Naive B cell (primary cell): ENCODE data around the gene ST3GAL3. TPM values are rescaled to one million over a fixed set of nuclear protein-coding genes. Genes with fewer than 3 reads are reported as not detected.
A peak's percentile ranks its signal among the peaks of the same experiment; 100 is the strongest.

ENCODE experiments used
- ATAC-seq, 2 donors: fragments of 150-1000 bp; cut with Tn5 transposase; 2 replicates each; pipeline ENCODE4 v1.10.0; 2021; ENCODE audit warnings: low read depth in 2 of 2, mild to moderate bottlenecking in 2 of 2, moderate library complexity in 2 of 2
- DNase-seq: peaks from one replicate; pipeline ENCODE4 v3.0.0; 2022
- H3K27ac Mint-ChIP-seq, 6 donors: one replicate each; pipeline ENCODE4 v1.8.0; 2020 to 2022; ENCODE audit warnings: mild to moderate bottlenecking in 6 of 6, mixed read lengths in 6 of 6, moderate library complexity in 5 of 6, inconsistent platforms in 2 of 6
- H3K27me3 Mint-ChIP-seq, 3 donors: one replicate each; pipeline ENCODE4 v1.8.0; 2021 to 2022; ENCODE audit warnings: mixed read lengths in 3 of 3, mild to moderate bottlenecking in 1 of 3
- H3K36me3 Mint-ChIP-seq, 2 donors: one replicate each; pipeline ENCODE4 v1.8.0; 2020 to 2022; ENCODE audit warnings: mixed read lengths in 2 of 2, inconsistent platforms in 1 of 2, mild to moderate bottlenecking in 1 of 2
- H3K4me1 Mint-ChIP-seq, 3 donors: one replicate each; pipeline ENCODE4 v1.8.0; 2020 to 2022; ENCODE audit warnings: mixed read lengths in 3 of 3, inconsistent platforms in 1 of 3, mild to moderate bottlenecking in 1 of 3, moderate library complexity in 1 of 3
- H3K4me3 Mint-ChIP-seq, 8 donors: one replicate each; pipeline ENCODE4 v1.8.0; 2020 to 2022; ENCODE audit warnings: mild to moderate bottlenecking in 8 of 8, mixed read lengths in 8 of 8, moderate library complexity in 8 of 8, inconsistent platforms in 2 of 8
- H3K9me3 Mint-ChIP-seq, 7 donors: one replicate each; pipeline ENCODE4 v1.8.0; 2020 to 2022; ENCODE audit warnings: mixed read lengths in 7 of 7, mild to moderate bottlenecking in 5 of 7, inconsistent platforms in 2 of 7, moderate library complexity in 1 of 7
- polyA plus RNA-seq, 6 donors: library from polyadenylated mRNA; unstranded; fragments of 300-500 nt; fragmentation: Illumina TruSeq; gene quantifications; one replicate each; pipeline ENCODE4 v1.2.3, GENCODE V29; 2021; ENCODE audit warnings: low read depth in 6 of 6

ST3GAL3 gene
- polyA plus RNA-seq, 6 donors from 2014 or later = 7.9 to 16.1 (median 9.8) TPM

GRCh38 chr1:43747736-43748135, 40.4 kb downstream of the ST3GAL3 start:
- DNase-seq = no peak
- Mint-ChIP-seq H3K36me3 (peaks cover 5 to 10% of the 10 kb centered on the region in 2 donors), H3K9me3 (no peaks in the 10 kb centered on the region), H3K4me1 (peaks cover 6 to 7% (median 6%) of the 10 kb centered on the region in 3 donors), H3K27ac (no peak overlapping the region), H3K27me3 (no peaks in the 10 kb centered on the region), H3K4me3 (no peak overlapping the region)
- no peak for ATAC-seq

- peaks cover 2 to 3% (median 2%) of the 10 kb centered on the region in 3 donors for H3K4me1 Mint-ChIP-seq
- ATAC-seq (no peak), DNase-seq (no peak)
- H3K27me3 Mint-ChIP-seq = no peaks in the 10 kb centered on the region
- peaks cover 5 to 7% of the 10 kb centered on the region in 2 donors for H3K36me3 Mint-ChIP-seq
- no peaks in the 10 kb centered on the region for H3K9me3 Mint-ChIP-seq
- no peak overlapping the region for H3K4me3 Mint-ChIP-seq
- no peak overlapping the region for H3K27ac Mint-ChIP-seq
These were observed 42.7 kb downstream of the ST3GAL3 start for GRCh38 chr1:43750083-43750482.

- Mint-ChIP-seq H3K36me3 (no peaks in the 10 kb centered on the region), H3K4me3 (no peak overlapping the region), H3K27ac (no peak overlapping the region), H3K27me3 (no peaks in the 10 kb centered on the region), H3K4me1 (no peaks in the 10 kb centered on the region), H3K9me3 (no peaks in the 10 kb centered on the region)
- ATAC-seq = no peak
- DNase-seq = no peak
These were observed 46.1 kb downstream of the ST3GAL3 start for GRCh38 chr1:43753422-43753821.

- Mint-ChIP-seq H3K27me3 (no peaks in the 10 kb centered on the region), H3K4me1 (no peaks in the 10 kb centered on the region), H3K4me3 (no peak overlapping the region), H3K9me3 (no peaks in the 10 kb centered on the region), H3K36me3 (no peaks in the 10 kb centered on the region), H3K27ac (no peak overlapping the region)
- DNase-seq (no peak), ATAC-seq (no peak)
These were observed 47.6 kb downstream of the ST3GAL3 start for GRCh38 chr1:43754892-43755291.

GRCh38 chr1:43757343-43758053, 50.2 kb downstream of the ST3GAL3 start:
- no peak overlapping the region for H3K27ac Mint-ChIP-seq

GRCh38 chr1:43760745-43761317, 53.5 kb downstream of the ST3GAL3 start:
- H3K9me3 Mint-ChIP-seq = no peaks in the 10 kb centered on the region
- ATAC-seq (no peak), DNase-seq (no peak)
- no peak overlapping the region for H3K27ac Mint-ChIP-seq
- H3K4me1 Mint-ChIP-seq = peaks cover 4 to 7% (median 5%) of the 10 kb centered on the region in 3 donors
- H3K27me3 Mint-ChIP-seq = no peaks in the 10 kb centered on the region
- no peak overlapping the region for H3K4me3 Mint-ChIP-seq
- no peaks in the 10 kb centered on the region for H3K36me3 Mint-ChIP-seq

More at GRCh38 chr1:43757343-43758053, 50.2 kb downstream of the ST3GAL3 start:
- DNase-seq (no peak), ATAC-seq (no peak)
- no peaks in the 10 kb centered on the region for H3K27me3 Mint-ChIP-seq
- no peaks in the 10 kb centered on the region for H3K9me3 Mint-ChIP-seq
- H3K4me1 Mint-ChIP-seq = peaks cover 0 to 1% (median 0%) of the 10 kb centered on the region in 3 donors
- H3K36me3 Mint-ChIP-seq = no peaks in the 10 kb centered on the region
- no peak overlapping the region for H3K4me3 Mint-ChIP-seq

- Mint-ChIP-seq H3K36me3 (no peaks in the 10 kb centered on the region), H3K4me1 (peaks cover 4 to 7% (median 5%) of the 10 kb centered on the region in 3 donors), H3K27me3 (no peaks in the 10 kb centered on the region), H3K27ac (no peak overlapping the region), H3K4me3 (no peak overlapping the region), H3K9me3 (no peaks in the 10 kb centered on the region)
- ATAC-seq = peak; percentile 68 to 82
- peak; percentile 48 for DNase-seq
These were observed 56.2 kb downstream of the ST3GAL3 start for GRCh38 chr1:43763497-43763973.

- no peak for DNase-seq
These were observed 57.2 kb downstream of the ST3GAL3 start for GRCh38 chr1:43764581-43764980.

GRCh38 chr1:43766086-43766784, 58.9 kb downstream of the ST3GAL3 start:
- ATAC-seq = no peak
- Mint-ChIP-seq H3K4me1 (peaks cover 4 to 7% (median 5%) of the 10 kb centered on the region in 3 donors), H3K27me3 (no peaks in the 10 kb centered on the region), H3K9me3 (no peaks in the 10 kb centered on the region), H3K36me3 (no peaks in the 10 kb centered on the region), H3K27ac (no peak overlapping the region), H3K4me3 (no peak overlapping the region)
- no peak for DNase-seq

More at GRCh38 chr1:43764581-43764980, 57.2 kb downstream of the ST3GAL3 start:
- Mint-ChIP-seq H3K4me1 (peaks cover 4 to 7% (median 5%) of the 10 kb centered on the region in 3 donors), H3K36me3 (no peaks in the 10 kb centered on the region), H3K27me3 (no peaks in the 10 kb centered on the region), H3K9me3 (no peaks in the 10 kb centered on the region), H3K27ac (no peak overlapping the region), H3K4me3 (no peak overlapping the region)
- no peak for ATAC-seq

- H3K4me1 Mint-ChIP-seq = peaks cover 4 to 7% (median 5%) of the 10 kb centered on the region in 3 donors
- H3K27ac Mint-ChIP-seq = no peak overlapping the region
- H3K9me3 Mint-ChIP-seq = no peaks in the 10 kb centered on the region
- ATAC-seq = no peak
- H3K27me3 Mint-ChIP-seq = no peaks in the 10 kb centered on the region
- no peak overlapping the region for H3K4me3 Mint-ChIP-seq
- peaks cover under 1 to 4% of the 10 kb centered on the region in 2 donors for H3K36me3 Mint-ChIP-seq
- DNase-seq = no peak
These were observed 59.6 kb downstream of the ST3GAL3 start for GRCh38 chr1:43766818-43767525.

- peaks cover 4 to 8% of the 10 kb centered on the region in 2 donors for H3K36me3 Mint-ChIP-seq
- DNase-seq = no peak
- H3K4me1 Mint-ChIP-seq = peaks cover 0 to 10% (median 7%) of the 10 kb centered on the region in 3 donors
- H3K9me3 Mint-ChIP-seq = no peaks in the 10 kb centered on the region
- H3K27ac Mint-ChIP-seq = no peak overlapping the region
- H3K4me3 Mint-ChIP-seq = no peak overlapping the region
- no peaks in the 10 kb centered on the region for H3K27me3 Mint-ChIP-seq
- no peak for ATAC-seq
These were observed 60.8 kb downstream of the ST3GAL3 start for GRCh38 chr1:43768168-43768567.

- H3K4me3 Mint-ChIP-seq = no peak overlapping the region
- H3K27ac Mint-ChIP-seq = peak overlapping the region in 1 of 6 donors; percentile 5
- no peak for ATAC-seq
- H3K36me3 Mint-ChIP-seq = peaks cover 5 to 8% of the 10 kb centered on the region in 2 donors
- H3K27me3 Mint-ChIP-seq = no peaks in the 10 kb centered on the region
- DNase-seq = no peak
- peaks cover 0 to 6% (median 3%) of the 10 kb centered on the region in 3 donors for H3K4me1 Mint-ChIP-seq
- no peaks in the 10 kb centered on the region for H3K9me3 Mint-ChIP-seq
These were observed 62.1 kb downstream of the ST3GAL3 start for GRCh38 chr1:43769350-43769908.

- Mint-ChIP-seq H3K27ac (peak overlapping the region in 1 of 6 donors; percentile 78), H3K27me3 (no peaks in the 10 kb centered on the region), H3K4me3 (no peak overlapping the region), H3K36me3 (peaks cover 8 to 10% of the 10 kb centered on the region in 2 donors), H3K4me1 (peaks cover 0 to 6% (median 3%) of the 10 kb centered on the region in 3 donors), H3K9me3 (no peaks in the 10 kb centered on the region)
- no peak for DNase-seq
- ATAC-seq = no peak
These were observed 62.8 kb downstream of the ST3GAL3 start for GRCh38 chr1:43770111-43770510.
